H1 (cell line): ENCODE results near the gene C5orf46.

Experiments
- CHD2 ChIP-seq: IDR thresholded peaks from 2 replicates; pipeline ENCODE4 v1.6.1; 2012; ENCODE audit warnings: low read length, improper control_type of control experiment
- EGR1 ChIP-seq: IDR thresholded peaks from 2 replicates; pipeline ENCODE4 v1.6.1; 2011; ENCODE audit warnings: low read depth, low read length, borderline replicate concordance
- HDAC6 ChIP-seq: IDR thresholded peaks from one replicate; pipeline ENCODE4 v1.7.1; 2012; ENCODE audit warnings: low read depth, mild to moderate bottlenecking, inconsistent platforms, low read length, moderate library complexity
- NRF1 ChIP-seq: IDR thresholded peaks from 2 replicates; pipeline ENCODE4 v1.6.1; 2011; ENCODE audit warnings: mild to moderate bottlenecking, low read depth, low read length, improper control_type of control experiment
- PHF8 ChIP-seq: fragments of 200-600 bp; sonication (generic); conservative IDR thresholded peaks from 2 replicates; pipeline ENCODE4 v1.7.1; 2012; ENCODE audit warnings: low read depth, mild to moderate bottlenecking, inconsistent platforms, low read length, moderate library complexity
- POLR2AphosphoS5 ChIP-seq: IDR thresholded peaks from 2 replicates; pipeline ENCODE4 v1.6.1; 2011; ENCODE audit warnings: low read depth, low read length
- SAP30 ChIP-seq: fragments of 300-600 bp; sonication (generic); IDR thresholded peaks from 2 replicates; pipeline ENCODE4 v1.7.1; 2012; ENCODE audit warnings: low read length, moderate library complexity, mild to moderate bottlenecking, inconsistent platforms; ENCODE audit not compliant: insufficient read depth, insufficient replicate concordance
- SP1 ChIP-seq: IDR thresholded peaks from 2 replicates; pipeline ENCODE4 v1.6.1; 2011; ENCODE audit warnings: low read depth, low read length
- TF ChIP-seq, protein P1 (sequence below), 3 experiments: IDR thresholded peaks; 1 replicate in 2 of 3; 2 replicates in 1 of 3; pipeline versions ENCODE4 v1.5.1 to v1.6.1; 2011; ENCODE audit warnings: low read length in 3 of 3, mild to moderate bottlenecking in 3 of 3, inconsistent platforms in 2 of 3, low read depth in 1 of 3, moderate library complexity in 1 of 3; ENCODE audit not compliant: insufficient read depth in 1 of 3; ENCODE audit errors: control extremely low read depth in 1 of 3

DNA sequence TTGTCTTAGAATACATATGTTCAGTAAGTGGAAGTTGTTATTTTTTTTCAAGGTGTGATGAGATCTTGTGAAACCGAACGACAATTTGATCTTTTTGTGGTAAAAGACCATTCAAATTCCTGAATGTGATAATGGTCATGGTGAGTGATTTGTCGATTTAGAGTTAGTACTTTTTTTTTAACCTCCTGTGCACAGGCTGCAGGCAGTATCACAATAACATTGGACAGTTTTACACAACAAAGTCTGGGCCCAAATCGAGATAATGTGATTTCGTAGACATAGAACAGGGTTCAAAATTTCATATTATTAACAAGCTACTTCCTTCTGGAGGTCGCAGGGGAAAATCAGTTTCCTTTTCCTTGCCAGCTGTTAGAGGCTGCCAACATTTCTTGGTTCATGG is 48.6 kb upstream of the C5orf46 start:
- TF ChIP-seq NRF1 (no peak), PHF8 (no peak), SAP30 (no peak), POLR2AphosphoS5 (no peak), CHD2 (no peak), HDAC6 (no peak), SP1 (no peak), EGR1 (no peak)
- TF ChIP-seq, protein P1, sequence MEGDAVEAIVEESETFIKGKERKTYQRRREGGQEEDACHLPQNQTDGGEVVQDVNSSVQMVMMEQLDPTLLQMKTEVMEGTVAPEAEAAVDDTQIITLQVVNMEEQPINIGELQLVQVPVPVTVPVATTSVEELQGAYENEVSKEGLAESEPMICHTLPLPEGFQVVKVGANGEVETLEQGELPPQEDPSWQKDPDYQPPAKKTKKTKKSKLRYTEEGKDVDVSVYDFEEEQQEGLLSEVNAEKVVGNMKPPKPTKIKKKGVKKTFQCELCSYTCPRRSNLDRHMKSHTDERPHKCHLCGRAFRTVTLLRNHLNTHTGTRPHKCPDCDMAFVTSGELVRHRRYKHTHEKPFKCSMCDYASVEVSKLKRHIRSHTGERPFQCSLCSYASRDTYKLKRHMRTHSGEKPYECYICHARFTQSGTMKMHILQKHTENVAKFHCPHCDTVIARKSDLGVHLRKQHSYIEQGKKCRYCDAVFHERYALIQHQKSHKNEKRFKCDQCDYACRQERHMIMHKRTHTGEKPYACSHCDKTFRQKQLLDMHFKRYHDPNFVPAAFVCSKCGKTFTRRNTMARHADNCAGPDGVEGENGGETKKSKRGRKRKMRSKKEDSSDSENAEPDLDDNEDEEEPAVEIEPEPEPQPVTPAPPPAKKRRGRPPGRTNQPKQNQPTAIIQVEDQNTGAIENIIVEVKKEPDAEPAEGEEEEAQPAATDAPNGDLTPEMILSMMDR (IDR thresholded peaks at IDR 0.05; ENCODE audit: control extremely low read depth in 1 of 3, insufficient read depth in 1 of 3, low read depth in 1 of 3, low read length in 3 of 3): no peak
